ENCODE measurements around the gene PRM1.

The PRM1 gene

DNA sequence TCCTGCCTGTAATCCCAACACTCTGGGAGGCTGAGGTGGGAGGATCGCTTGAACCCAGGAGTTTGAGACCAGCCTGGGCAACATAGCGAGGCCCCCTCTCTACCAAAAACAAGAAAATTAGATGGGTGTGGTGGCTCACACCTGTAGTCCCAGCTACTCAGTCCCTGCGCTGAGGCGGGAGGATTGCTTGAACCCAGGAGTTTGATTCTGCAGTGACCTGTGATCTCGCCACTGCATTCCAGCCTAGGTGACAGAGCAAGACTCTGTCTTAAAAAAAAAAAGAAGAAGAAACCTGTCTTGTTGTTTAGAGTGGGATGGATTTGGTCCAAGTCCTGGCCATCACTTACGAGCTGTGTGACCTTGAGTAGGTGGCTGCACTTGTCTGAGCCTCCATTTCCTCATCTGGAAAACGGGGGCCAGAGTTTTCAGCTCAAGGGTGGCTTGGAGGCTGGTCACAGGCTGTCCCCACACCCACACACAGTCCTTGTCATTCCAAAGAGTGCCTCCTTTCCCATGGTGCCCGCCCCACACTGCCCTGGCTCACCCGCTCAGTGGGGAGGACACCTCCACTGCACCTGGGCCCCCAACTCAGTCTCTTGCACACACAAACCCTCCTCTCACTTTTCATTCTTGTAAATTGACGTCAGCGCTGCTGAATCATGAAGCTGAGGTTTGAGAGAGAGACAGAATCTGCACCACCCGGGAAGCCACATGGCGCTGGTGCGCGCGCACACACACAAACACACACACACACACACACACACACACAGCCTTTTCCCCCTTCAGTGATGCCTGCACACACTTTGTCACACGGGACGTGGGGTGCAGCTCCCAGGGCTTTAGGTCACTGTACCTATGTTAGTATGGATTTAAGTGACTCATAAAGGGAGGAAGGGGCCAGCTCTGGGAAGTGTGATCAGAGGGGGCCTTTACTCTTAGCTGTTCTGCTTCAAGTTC, 29.3 kb downstream of the PRM1 start:
- peak; percentile 75 for DNase-seq

GRCh38 chr16:11250786-11251524, 30.2 kb downstream of the PRM1 start:
- no peak for DNase-seq

DNA sequence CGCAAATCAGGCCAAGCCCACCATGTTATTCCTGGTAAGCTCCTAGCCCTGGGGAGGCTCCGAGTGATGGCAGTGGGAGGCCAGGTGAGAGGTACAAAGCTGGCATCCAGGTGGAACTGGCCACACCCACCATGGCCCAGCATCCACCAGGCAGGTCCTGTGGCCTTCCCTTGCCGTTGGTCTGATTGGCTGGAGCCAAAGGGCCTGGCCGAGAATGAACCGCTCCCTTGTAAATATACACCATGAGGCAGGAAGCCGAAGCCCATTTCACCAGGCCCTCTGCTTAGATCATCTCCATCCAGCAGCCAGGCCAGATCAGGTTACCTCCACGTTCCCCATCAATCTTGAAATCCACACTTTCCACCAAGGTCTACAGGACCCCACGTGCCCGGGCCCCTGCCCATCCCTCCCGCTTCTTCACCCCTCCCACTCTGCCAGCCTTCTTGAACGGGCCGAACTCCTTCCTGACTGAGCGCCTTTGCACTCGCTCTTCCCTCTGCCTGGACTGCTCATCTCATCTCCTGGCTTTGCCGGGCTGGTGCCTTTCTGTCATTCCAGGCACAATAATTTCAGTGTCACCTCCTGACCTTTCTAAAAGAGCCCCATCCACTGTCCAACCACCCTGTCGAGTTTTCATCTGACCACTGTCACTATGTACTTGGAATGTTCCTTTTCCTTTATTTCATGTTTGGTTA, 30.9 kb downstream of the PRM1 start:
- DNase-seq: no peak

GRCh38 chr16:11249233-11250061, 31.7 kb downstream of the PRM1 start:
- DNase-seq: no peak

DNA sequence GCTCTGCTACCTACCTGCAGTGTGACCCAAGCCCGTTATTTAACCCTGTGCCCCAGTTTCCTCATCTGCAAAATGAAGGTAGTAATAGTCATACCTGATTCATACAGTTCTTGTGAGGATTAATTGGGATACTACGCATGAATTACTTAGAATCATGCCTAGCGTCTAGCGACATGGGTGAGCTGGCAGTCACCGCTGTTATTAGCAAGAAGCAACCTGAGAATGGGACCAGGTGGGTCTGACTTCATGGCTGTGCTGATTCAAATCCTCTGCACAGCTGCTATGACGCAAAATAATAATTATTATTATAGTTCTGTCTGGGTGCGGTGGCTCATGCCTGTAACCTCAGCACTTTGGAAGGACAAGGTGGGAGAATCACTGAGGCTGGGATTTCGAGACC, 33.0 kb downstream of the PRM1 start:
- no peak for DNase-seq

DNA sequence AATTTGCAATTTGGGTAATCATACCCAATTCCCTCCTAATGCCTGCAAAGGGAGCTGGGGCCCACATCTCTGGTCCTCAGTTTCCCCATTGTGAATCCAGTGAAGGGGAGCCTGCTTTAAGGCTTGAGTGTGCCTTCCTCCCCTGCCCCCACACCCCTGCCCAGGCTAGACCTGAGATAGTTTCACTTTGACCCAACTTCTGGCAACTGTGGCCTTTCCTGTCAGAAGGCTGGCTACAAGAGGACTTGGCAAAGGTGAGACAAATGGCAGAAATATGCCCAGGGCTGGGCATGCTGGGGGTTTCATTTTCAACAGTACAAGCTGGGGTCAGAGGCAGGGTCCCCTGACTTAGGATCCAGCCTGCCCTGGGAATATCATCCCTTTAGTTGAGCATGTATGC, 35.1 kb downstream of the PRM1 start:
- no peak for DNase-seq

GRCh38 chr16:11245222-11245737, 35.9 kb downstream of the PRM1 start:
- DNase-seq: no peak

DNA sequence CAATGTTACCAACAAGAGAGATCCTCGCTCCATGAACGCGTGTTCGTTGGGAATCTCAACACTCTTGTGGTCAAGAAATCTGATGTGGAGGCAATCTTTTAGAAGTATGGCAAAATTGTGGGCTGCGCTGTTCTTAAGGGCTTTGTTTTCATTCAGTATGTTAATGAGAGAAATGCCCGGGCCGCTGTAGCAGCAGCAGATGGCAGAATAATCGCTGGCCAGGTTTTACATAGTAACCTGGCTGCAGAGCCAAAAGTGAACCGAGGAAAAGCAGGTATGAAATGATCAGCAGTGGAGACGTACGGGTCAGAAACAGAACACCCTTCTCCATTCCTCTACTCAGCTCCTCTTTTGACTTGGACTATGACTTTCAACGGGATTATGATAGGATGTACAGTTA, 38.5 kb downstream of the PRM1 start:
- no peak for DNase-seq

GRCh38 chr16:11241480-11242204, 39.5 kb downstream of the PRM1 start:
- DNase-seq: no peak

DNA sequence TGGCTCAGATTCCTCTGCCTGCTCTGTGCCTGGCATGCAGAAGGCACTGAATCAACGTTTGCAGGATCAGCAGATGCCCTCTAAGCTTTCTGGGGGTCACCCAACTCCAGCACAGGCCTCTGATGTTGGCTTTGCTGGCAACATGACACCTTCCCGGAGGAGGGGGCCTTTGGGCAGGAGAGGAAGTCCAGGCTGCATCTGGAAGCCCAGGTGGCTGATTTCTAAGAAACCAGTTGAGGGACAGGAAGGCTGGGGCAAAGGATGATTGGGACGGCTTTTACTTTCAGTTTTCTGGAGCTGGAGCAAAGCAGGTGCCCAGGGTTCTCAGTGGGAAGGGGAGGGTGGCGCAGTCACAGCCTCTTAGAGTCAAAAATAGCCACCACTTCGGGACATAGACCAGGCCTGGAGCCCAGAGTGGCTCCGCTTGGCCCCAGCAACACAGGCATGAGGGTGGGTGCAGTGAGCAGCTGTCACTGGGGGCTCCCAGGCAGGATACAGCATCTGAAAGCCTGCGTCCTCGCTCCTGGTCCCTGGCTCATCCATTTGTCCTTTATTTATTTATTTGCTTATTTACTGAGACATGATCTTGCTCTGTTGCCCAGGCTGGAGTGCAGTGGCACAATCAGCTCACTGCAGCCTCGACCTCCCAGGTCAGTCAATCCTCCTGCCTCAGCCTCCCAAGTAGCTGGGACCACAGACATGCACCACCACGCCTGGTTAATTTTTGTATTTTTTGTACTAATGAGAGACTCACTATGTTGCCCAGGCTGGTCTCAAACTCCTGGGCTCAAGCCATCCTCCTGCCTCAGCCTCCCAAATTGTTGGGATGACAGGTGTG, 40.3 kb downstream of the PRM1 start:
- DNase-seq: no peak

DNA sequence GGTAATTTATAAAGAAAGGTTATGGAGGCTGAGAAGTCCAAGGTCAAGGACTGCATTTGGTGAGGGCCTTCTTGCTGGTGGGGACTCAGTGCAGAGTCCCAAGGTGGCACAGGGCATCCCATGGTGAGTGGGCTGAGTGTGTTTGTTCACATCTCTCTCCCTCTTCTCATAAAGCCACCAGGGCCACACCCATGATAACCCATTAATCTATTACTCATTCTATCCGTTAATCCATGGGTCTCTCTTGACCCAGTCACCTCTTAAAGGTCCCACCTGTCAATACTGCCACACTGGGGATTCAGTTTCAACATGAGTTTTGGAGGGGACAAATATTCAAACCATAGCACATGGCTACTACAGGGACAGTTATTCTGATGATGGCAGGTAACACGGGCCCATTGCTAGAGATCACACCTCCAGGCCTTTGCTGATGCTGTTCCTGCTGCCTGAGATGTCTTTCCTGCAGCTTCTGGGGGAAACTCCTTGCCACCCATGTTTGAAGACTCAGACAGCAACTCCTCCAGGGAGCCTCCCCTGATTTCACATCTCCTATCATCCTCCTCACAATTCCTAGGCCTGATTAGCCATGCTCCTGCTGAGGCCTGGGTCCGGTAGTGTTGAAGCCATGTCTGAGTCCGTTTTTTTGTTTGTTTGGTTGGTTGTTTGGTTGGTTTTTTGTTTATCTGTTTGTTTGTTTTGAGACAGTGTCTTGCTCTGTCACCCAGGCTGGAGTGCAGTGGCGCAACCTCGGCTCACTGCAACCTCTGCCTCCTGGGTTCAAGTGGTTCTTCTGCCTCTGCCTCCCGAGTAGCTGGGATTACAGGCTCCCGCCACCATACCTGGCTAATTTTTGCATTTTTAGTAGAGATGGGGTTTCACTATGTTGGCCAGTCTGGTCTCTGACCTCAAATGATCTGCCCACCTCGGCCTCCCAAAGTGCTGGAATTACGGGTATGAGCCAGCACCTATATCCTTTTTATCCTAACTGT, 41.2 kb downstream of the PRM1 start:
- DNase-seq: no peak

- DNase-seq: no peak
These were observed 42.6 kb downstream of the PRM1 start for GRCh38 chr16:11238272-11239202.

- DNase-seq: no peak
These were observed 44.5 kb downstream of the PRM1 start for GRCh38 chr16:11236461-11237254.

DNA sequence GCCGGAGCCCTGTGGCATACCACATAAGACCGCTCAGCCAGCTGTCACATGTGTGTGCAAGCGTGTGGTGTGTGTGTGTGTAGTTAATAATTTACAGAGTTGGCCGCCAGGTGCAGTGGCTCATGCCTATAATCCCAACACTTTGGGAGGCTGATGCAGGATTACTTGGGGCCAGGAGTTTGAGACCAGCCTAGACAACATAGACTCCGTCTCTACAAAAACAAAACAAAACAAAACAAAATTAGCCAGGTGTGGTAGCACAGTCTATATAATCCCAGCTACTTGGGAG, 45.5 kb downstream of the PRM1 start:
- DNase-seq: no peak

DNA sequence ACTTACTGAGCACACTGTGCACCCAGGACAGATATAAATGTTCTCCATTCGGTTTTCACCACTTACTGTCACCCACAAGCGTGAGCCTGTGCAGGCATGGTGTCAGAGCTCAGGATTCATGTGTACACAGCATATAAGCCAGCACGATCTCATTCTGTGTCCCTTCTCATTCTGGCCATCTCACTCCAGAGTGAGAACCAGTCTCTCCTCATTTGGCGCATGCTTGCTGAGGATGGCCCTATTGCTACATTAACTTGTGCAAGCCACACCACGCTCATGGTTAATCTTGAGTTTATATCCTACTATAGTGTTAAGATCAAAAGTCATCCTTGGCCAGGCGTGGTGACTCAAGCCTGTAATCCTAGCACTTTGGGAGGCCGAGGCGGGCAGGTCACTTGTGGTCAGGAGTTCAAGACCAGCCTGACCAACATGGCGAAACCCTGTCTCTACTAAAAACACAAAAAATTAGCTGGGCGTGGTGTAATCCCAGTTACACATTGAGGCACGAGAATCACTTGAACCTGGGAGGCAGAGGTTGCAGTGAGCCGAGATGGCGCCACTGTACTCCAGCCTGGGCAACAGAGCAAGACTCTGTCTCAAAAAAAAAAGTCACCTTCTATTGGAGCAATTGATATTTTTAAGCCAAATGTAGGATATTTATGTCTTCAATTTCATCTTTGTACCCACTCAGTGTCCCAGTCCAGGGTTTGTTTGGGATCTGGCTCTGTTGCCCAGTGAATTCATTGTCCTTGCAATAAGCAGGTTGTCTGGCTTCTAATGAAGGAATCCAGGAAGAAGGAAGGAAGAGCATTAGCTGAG, 46.0 kb downstream of the PRM1 start:
- no peak for DNase-seq

- DNase-seq: no peak
These were observed 47.3 kb downstream of the PRM1 start for GRCh38 chr16:11233727-11234376.

Data from central memory CD4-positive, alpha-beta T cell (primary cell).